Activated naive CD4-positive, alpha-beta T cell treated with anti-CD3 and anti-CD28 coated beads, Interleukin-2, amount 50 U/mL, for 72 hours (primary cell): ENCODE results near the gene KRT77. TPM values are rescaled to one million over a fixed set of nuclear protein-coding genes. Genes with fewer than 3 reads are reported as not detected.

Experiments
- ATAC-seq, 2 donors: fragments of 150-1000 bp; cut with Tn5 transposase; 2 replicates each; pipeline ENCODE4 v1.10.0; 2021; ENCODE audit warnings: mild to moderate bottlenecking in 2 of 2, moderate library complexity in 2 of 2
- DNase-seq, 2 donors: peaks; one replicate each; pipeline ENCODE4 v3.0.0; 2021 to 2022; ENCODE audit warnings: low spot score in 2 of 2
- H3K27ac Mint-ChIP-seq, 2 donors: one replicate each; pipeline ENCODE4 v1.8.0; 2022; ENCODE audit warnings: mild to moderate bottlenecking in 2 of 2, mixed read lengths in 2 of 2
- H3K36me3 Mint-ChIP-seq, 2 donors: one replicate each; pipeline ENCODE4 v1.8.0; 2022; ENCODE audit warnings: mixed read lengths in 2 of 2
- H3K9me3 Mint-ChIP-seq, 2 donors: one replicate each; pipeline ENCODE4 v1.8.0; 2022; ENCODE audit warnings: mixed read lengths in 2 of 2
- total RNA-seq, 2 donors: library from RNA; stranded (reverse); gene quantifications; one replicate each; pipeline ENCODE4 v1.2.3, GENCODE V29; 2022

Gene KRT77
- total RNA-seq, 2 donors from 2014 or later = not detected

- no peaks in the 10 kb centered on the region for H3K36me3 Mint-ChIP-seq
- no peaks in the 10 kb centered on the region for H3K9me3 Mint-ChIP-seq
- ATAC-seq (no peak), DNase-seq (no peak)
- no peak overlapping the region for H3K27ac Mint-ChIP-seq
Measured at GRCh38 chr12:52687497-52688385, 15.6 kb downstream of the KRT77 start.

GRCh38 chr12:52686756-52687487 is 16.4 kb downstream of the KRT77 start:
- no peak for DNase-seq
- H3K9me3 Mint-ChIP-seq = no peaks in the 10 kb centered on the region
- no peaks in the 10 kb centered on the region for H3K36me3 Mint-ChIP-seq
- no peak overlapping the region for H3K27ac Mint-ChIP-seq
- ATAC-seq = no peak

- Mint-ChIP-seq H3K36me3 (no peaks in the 10 kb centered on the region), H3K9me3 (no peaks in the 10 kb centered on the region)
- ATAC-seq = no peak
Measured at GRCh38 chr12:52686063-52686462, 17.3 kb downstream of the KRT77 start.

GRCh38 chr12:52685406-52685890 is 17.9 kb downstream of the KRT77 start:
- DNase-seq (no peak), ATAC-seq (no peak)
- Mint-ChIP-seq H3K27ac (no peak overlapping the region), H3K36me3 (no peaks in the 10 kb centered on the region), H3K9me3 (no peaks in the 10 kb centered on the region)

More at GRCh38 chr12:52686063-52686462, 17.3 kb downstream of the KRT77 start:
- no peak for DNase-seq
- H3K27ac Mint-ChIP-seq = no peak overlapping the region

- no peaks in the 10 kb centered on the region for H3K9me3 Mint-ChIP-seq
- no peaks in the 10 kb centered on the region for H3K36me3 Mint-ChIP-seq
- DNase-seq (no peak), ATAC-seq (no peak)
- H3K27ac Mint-ChIP-seq = peak overlapping the region; percentile 11 to 12
Measured at GRCh38 chr12:52684431-52684830, 18.9 kb downstream of the KRT77 start.

- ATAC-seq = no peak
- Mint-ChIP-seq H3K9me3 (no peaks in the 10 kb centered on the region), H3K27ac (peak overlapping the region; percentile 4 to 11), H3K36me3 (no peaks in the 10 kb centered on the region)
- DNase-seq = no peak
Measured at GRCh38 chr12:52683575-52684300, 19.6 kb downstream of the KRT77 start.

GRCh38 chr12:52682938-52683574 is 20.3 kb downstream of the KRT77 start:
- H3K27ac Mint-ChIP-seq = no peak overlapping the region
- H3K36me3 Mint-ChIP-seq = no peaks in the 10 kb centered on the region
- DNase-seq (no peak), ATAC-seq (no peak)
- H3K9me3 Mint-ChIP-seq = no peaks in the 10 kb centered on the region

GRCh38 chr12:52682381-52682660 is 21.0 kb downstream of the KRT77 start:
- H3K9me3 Mint-ChIP-seq = no peaks in the 10 kb centered on the region
- no peaks in the 10 kb centered on the region for H3K36me3 Mint-ChIP-seq

GRCh38 chr12:52681526-52682380 is 21.6 kb downstream of the KRT77 start:
- Mint-ChIP-seq H3K27ac (no peak overlapping the region), H3K36me3 (no peaks in the 10 kb centered on the region), H3K9me3 (no peaks in the 10 kb centered on the region)
- DNase-seq (no peak), ATAC-seq (peak; percentile 60 to 61)

More at GRCh38 chr12:52682381-52682660, 21.0 kb downstream of the KRT77 start:
- ATAC-seq = no peak
- DNase-seq = no peak
- no peak overlapping the region for H3K27ac Mint-ChIP-seq

GRCh38 chr12:52680363-52680762 is 23.0 kb downstream of the KRT77 start, which contains the start of gene KRT1:
Gene KRT1, minus strand, starts transcription at chr12:52680407. Its CDS starts 59 bp downstream, at chr12:52680348.
- ATAC-seq (no peak), DNase-seq (no peak)
- H3K27ac Mint-ChIP-seq = peak within 1 kb of the TSS in 1 of 2 donors; percentile 2
- H3K36me3 Mint-ChIP-seq = no peaks in the 10 kb centered on the region
- no peaks in the 10 kb centered on the region for H3K9me3 Mint-ChIP-seq

GRCh38 chr12:52679875-52680274 is 23.4 kb downstream of the KRT77 start:
- no peak for DNase-seq
- Mint-ChIP-seq H3K9me3 (no peaks in the 10 kb centered on the region), H3K27ac (no peak overlapping the region), H3K36me3 (no peaks in the 10 kb centered on the region)
- no peak for ATAC-seq

GRCh38 chr12:52677671-52678070 is 25.7 kb downstream of the KRT77 start:
- Mint-ChIP-seq H3K9me3 (no peaks in the 10 kb centered on the region), H3K27ac (no peak overlapping the region), H3K36me3 (no peaks in the 10 kb centered on the region)
- ATAC-seq = no peak
- DNase-seq = no peak

- DNase-seq (no peak), ATAC-seq (no peak)
- H3K27ac Mint-ChIP-seq = no peak overlapping the region
- H3K36me3 Mint-ChIP-seq = no peaks in the 10 kb centered on the region
- no peaks in the 10 kb centered on the region for H3K9me3 Mint-ChIP-seq
Measured at GRCh38 chr12:52677126-52677525, 26.2 kb downstream of the KRT77 start.

- ATAC-seq (no peak), DNase-seq (no peak)
- no peaks in the 10 kb centered on the region for H3K36me3 Mint-ChIP-seq
- H3K9me3 Mint-ChIP-seq = no peaks in the 10 kb centered on the region
- no peak overlapping the region for H3K27ac Mint-ChIP-seq
Measured at GRCh38 chr12:52676163-52676562, 27.2 kb downstream of the KRT77 start.

GRCh38 chr12:52675301-52675701 is 28.0 kb downstream of the KRT77 start:
- ATAC-seq (no peak), DNase-seq (no peak)
- H3K9me3 Mint-ChIP-seq = no peaks in the 10 kb centered on the region
- no peak overlapping the region for H3K27ac Mint-ChIP-seq
- H3K36me3 Mint-ChIP-seq = no peaks in the 10 kb centered on the region

- H3K36me3 Mint-ChIP-seq = no peaks in the 10 kb centered on the region
- DNase-seq = no peak
Measured at GRCh38 chr12:52674433-52674775, 28.9 kb downstream of the KRT77 start.

More at GRCh38 chr12:52674433-52674775, 28.9 kb downstream of the KRT77 start:
- no peaks in the 10 kb centered on the region for H3K9me3 Mint-ChIP-seq
- no peak overlapping the region for H3K27ac Mint-ChIP-seq
- no peak for ATAC-seq
